ENCODE measurements around the gene ALPP.
"Not testable (repeated sequence)": the region's sequence is repeated elsewhere in the genome, so short reads cannot be mapped to it uniquely, and the experiment has no call there.

ALPP gene

DNA sequence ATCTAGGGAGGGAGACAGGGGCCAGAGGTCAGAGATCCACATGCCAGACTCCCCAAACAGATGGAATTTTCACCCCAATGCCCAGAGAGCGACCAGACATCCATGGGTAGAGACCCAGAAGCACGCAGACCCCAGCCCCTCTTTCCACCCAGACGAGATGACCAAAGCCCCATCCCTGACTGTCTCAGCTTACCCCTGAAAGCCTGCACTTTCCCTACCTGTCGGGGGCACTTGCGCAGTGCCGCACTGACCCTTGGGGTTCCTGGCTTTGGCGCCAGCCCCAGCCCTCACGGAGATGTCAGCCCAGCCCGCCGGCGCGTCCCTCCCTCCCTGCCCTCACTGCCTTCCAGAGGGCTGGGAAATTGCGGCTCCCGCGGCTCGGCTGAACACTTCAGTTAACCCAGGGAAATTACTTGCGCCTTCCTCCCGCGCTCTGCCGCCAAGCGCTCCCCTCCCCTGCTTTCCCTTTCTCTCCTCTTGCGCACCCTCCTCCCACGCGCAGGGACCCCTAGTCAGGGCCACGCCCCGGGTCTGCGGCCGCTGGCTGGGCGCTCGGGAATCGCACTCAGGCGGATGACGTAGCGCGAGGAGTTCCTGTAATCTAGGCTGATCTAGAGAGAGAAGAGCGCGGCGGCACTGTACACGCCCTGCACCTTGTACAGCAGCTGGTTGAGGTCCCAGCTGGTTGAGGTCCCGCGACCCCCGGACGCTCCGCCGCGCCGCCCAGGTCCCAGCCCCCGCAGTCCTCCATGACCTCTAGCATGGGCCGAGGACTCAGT lies 40.1 kb downstream of the ALPP start:
- TF ChIP-seq, protein P1, sequence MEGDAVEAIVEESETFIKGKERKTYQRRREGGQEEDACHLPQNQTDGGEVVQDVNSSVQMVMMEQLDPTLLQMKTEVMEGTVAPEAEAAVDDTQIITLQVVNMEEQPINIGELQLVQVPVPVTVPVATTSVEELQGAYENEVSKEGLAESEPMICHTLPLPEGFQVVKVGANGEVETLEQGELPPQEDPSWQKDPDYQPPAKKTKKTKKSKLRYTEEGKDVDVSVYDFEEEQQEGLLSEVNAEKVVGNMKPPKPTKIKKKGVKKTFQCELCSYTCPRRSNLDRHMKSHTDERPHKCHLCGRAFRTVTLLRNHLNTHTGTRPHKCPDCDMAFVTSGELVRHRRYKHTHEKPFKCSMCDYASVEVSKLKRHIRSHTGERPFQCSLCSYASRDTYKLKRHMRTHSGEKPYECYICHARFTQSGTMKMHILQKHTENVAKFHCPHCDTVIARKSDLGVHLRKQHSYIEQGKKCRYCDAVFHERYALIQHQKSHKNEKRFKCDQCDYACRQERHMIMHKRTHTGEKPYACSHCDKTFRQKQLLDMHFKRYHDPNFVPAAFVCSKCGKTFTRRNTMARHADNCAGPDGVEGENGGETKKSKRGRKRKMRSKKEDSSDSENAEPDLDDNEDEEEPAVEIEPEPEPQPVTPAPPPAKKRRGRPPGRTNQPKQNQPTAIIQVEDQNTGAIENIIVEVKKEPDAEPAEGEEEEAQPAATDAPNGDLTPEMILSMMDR (IDR thresholded peaks at IDR 0.05; ENCODE audit: borderline replicate concordance, insufficient read depth, low read depth, low read length), result no peak
- H3K4me3 ChIP-seq (ENCODE audit: low read depth, low read length), result no peak overlapping the region

DNA sequence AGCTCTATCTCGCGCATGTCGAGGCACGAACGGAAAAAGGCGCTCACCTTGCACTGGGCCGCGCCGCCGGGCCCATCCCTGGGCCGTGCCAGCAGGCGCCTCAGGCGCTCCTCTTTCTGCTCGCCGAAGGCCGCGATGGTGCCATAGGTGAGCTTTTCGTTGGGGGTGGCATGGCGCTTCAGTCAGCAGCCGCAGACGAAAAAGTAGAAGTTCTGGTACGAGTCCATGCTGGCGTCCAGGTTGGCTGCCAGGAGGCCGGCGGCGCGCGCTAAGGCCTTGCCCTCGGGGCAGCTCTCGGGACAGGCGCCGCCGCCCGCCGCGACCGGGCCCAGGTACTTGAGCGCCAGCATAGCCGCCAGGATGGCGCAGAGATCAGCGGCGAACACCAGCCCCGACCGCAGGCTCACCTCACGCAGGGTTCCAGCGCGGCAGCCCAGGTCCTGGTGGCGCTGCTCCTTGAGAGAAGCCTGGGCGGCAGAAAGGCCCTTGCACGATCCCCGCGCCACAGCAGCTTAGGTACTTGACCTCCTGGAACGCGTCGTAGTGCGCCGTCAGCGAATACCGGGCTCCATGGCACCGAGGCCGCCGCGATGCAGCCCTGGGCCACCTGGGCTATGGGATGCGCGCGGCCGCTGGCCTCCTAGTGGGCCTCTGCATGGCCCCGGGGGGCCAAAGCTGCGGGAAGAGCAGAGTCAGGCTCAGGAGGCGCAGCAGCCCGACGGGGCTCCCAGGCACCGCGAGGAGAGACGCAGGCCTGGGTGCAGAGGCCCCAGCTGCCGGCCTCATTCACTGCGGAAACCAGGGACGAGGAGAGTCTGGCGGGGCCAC lies 40.9 kb downstream of the ALPP start:
- no peak overlapping the region for H3K4me3 ChIP-seq (ENCODE audit: low read depth, low read length)
- TF ChIP-seq, protein P1 (IDR thresholded peaks at IDR 0.05; ENCODE audit: borderline replicate concordance, insufficient read depth, low read depth, low read length), result no peak

DNA sequence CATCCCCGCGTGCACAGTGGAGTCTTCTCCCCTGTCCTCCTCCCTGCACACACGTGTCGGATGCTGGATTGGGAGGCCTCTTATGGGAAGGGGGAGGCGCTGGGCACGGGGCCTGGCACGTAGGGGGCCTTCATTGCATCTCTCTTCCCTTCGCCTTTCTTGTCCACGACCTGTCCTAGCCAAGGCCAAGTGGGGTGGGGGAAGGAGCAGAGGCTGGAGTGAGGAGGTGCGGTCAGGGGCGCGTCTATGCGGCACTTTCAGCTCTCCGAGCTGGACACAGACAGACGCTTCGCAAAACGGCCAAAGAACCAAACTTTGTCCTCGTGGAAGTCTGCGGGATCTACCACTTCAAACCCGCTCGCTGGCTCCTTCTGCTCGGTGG lies 41.5 kb downstream of the ALPP start:
- TF ChIP-seq, protein P1 (IDR thresholded peaks at IDR 0.05; ENCODE audit: borderline replicate concordance, insufficient read depth, low read depth, low read length), result no peak
- H3K4me3 ChIP-seq (ENCODE audit: low read depth, low read length), result no peak overlapping the region

DNA sequence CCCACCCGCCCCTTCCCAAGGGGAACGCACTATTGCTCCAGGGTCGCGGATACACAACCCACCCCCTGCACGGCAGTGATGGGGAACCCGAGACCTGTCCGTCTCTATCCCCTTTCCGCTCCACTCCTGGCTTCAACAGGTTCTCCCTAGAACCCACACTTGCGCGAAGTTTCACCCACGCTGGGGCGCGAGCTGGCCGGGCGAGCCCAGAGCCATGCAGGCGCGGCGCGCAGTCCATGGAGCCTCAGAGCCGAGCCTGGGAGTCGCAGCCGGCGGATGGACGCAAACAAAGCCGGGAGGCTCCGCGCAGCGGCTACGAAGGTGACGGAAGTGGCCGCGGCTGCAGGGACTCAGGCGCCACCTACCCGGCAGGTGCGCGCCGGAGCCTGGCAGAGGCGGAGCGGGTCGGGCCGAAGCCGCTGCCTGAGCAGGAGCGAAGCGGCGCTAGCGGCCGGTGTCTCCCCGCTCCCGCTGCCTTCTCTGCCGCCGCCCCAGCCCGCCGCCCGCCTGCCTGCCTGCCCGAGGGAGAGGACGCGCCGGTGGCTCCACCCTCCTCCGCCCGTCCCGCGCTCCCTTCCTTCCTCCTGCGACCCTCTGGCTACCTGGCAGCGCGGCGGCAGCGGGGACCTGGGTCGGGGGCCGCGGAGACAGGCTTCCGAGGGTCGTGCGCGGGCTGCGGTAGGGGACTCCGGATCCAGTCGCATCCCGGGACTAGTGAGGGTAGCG lies 42.1 kb downstream of the ALPP start:
- H3K4me3 ChIP-seq (ENCODE audit: low read depth, low read length), result no peak overlapping the region

DNA sequence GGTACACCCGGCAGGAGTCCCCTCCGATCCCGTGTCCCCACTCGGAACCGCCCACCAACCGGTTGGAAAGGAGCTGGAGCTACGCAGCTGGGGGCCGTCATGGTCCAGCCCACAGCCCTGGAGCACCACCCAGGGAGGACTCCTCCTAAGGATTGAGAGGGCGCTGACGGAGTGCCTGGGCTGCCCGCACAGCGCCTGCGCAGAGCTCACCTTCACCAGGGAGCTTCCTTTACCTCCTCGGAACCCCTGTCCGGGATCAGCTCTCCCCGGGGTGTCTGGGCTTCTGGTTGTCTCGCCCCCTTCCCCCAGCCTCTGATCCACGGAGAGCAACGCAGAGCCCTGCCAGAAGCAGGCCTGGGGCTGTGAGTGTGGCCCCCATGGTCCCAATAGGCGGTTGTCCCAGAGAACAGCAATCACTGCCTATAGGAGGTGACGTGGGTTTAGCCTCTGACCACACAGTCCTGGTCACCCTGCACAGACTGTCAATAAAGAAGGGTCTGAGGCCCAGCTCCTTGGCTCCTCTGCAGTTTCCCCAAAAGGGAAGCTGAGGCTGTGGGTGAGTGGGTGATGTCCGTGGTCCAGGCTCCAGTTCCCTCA lies 42.7 kb downstream of the ALPP start:
- TF ChIP-seq, protein P1 (IDR thresholded peaks at IDR 0.05; ENCODE audit: borderline replicate concordance, insufficient read depth, low read depth, low read length), result no peak
- H3K4me3 ChIP-seq (ENCODE audit: low read depth, low read length), result no peak overlapping the region

More for the DNA sequence above, 42.1 kb downstream of the ALPP start:
- TF ChIP-seq, protein P1 (IDR thresholded peaks at IDR 0.05; ENCODE audit: borderline replicate concordance, insufficient read depth, low read depth, low read length), result no peak

DNA sequence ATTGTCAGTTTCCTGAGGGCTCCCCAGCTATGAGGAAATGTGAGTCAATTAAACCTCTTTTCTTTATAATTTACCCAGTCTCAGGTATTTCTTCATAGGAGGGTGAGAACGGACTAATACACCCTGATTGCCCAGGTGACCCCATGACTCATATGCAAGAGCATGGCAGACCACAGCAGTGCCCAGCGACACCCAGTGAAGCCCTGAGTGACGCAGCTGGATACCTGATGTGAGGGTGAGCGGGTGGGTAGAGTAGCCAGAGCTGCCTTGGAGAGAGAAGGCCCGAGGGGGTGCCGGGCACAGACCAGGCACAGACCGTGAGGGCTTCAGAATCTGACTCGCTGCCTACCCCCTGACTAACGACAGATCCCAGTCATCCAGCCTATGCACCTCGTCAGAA lies 43.5 kb downstream of the ALPP start:
- H3K4me3 ChIP-seq (ENCODE audit: low read depth, low read length), result no peak overlapping the region
- TF ChIP-seq, protein P1 (IDR thresholded peaks at IDR 0.05; ENCODE audit: borderline replicate concordance, insufficient read depth, low read depth, low read length), result no peak

DNA sequence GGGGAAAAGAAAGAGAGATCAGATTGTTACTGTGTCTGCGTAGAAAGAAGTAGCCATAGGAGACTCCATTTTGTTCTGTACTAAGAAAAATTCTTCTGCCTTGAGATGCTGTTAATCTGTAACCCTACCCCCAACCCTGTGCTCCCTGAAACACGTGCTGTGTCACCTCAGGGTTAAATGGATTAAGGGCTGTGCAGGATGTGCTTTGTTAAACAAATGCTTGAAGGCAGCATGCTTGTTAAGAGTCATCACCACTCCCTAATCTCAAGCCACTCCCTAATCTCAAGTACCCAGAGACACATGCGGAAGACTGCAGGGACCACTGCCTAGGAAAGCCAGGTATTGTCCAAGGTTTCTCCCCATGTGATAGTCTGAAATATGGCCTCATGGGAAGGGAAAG lies 44.4 kb downstream of the ALPP start:
- not testable (repeated sequence) for H3K4me3 ChIP-seq (ENCODE audit: low read depth, low read length)

DNA sequence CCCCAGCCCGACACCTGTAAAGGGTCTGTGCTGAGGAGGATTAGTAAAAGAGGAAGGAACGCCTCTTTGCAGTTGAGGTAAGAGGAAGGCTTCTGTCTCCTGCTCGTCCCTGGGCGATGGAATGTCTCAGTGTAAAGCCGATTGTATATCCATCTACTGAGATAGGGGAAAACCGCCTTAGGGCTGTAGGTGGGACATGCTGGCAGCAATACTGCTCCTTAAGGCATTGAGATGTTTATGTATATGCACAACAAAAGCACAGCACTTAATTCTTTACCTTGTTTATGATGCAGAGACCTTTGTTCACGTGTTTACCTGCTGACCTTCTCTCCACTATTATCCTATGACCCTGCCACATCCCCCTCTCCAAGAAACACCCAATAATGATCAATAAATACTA lies 44.9 kb downstream of the ALPP start:
- H3K4me3 ChIP-seq (ENCODE audit: low read depth, low read length), result not testable (repeated sequence)

All from GM12875 (cell line).